ENCODE results near the gene GCK.
"Not testable (repeated sequence)": the region's sequence is repeated elsewhere in the genome, so short reads cannot be mapped to it uniquely, and the experiment has no call there.

GCK gene

GRCh38 chr7:44201813-44202212 is 12.6 kb upstream of the GCK start:
- DNase-seq (ENCODE audit: low read depth in 2 of 2), result no peak

DNA sequence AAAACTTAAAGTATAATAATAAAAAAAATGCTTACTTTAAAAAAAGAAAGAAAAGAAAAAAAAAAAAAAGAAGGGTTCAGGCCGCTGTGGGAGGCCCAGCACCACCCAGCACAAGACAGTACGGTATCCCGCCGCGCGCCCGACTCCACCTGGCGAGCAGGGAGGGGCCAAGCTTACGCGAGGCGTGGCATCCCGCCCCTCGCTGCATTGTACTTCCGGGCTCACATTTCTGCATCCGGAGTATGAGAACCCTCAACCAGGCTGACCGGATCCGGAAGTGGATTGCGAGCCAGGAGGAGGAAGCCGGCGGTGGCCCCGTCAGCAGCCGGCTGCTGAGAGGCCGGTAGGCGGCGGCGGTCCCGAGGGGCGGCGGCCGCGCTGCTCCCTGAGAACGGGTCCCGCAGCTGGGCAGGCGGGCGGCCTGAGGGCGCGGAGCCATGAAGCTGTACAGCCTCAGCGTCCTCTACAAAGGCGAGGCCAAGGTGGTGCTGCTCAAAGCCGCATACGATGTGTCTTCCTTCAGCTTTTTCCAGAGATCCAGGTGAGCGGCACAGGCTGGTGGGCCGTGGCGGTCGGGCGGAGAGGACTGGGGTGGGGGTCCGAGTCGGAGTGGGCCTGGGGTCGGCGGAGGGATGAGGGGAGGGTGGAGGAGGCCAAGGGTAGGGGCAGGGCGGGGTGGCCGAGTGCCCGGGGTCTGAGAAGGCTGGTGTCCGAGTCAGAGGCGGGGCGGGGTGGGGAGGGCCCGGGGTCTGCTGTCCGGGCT is 11.6 kb upstream of the GCK start, which contains the start of gene YKT6:
Gene YKT6 (plus strand): TSS at position 280 of the 763 bp plus-strand sequence. CDS start 158 bp downstream, at position 438.
- peak; percentile 92 to 93 for DNase-seq (ENCODE audit: low read depth in 2 of 2)

DNA sequence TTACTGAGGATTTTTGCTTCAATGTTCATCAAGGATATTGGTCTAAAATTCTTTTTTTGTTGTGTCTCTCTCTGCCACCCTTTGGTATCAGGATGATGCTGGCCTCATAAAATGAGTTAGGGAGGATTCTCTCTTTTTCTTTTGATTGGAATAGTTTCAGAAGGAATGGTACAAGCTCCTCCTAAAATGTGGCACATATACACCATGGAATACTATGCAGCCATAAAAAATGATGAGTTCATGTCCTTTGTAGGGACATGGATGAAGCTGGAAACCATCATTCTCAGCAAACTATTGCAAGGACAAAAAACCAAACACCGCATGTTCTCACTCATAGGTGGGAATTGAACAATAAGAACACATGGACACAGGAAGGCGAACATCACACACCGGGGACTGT is 10.9 kb upstream of the GCK start:
- DNase-seq (ENCODE audit: low read depth in 2 of 2), result not testable (repeated sequence)

DNA sequence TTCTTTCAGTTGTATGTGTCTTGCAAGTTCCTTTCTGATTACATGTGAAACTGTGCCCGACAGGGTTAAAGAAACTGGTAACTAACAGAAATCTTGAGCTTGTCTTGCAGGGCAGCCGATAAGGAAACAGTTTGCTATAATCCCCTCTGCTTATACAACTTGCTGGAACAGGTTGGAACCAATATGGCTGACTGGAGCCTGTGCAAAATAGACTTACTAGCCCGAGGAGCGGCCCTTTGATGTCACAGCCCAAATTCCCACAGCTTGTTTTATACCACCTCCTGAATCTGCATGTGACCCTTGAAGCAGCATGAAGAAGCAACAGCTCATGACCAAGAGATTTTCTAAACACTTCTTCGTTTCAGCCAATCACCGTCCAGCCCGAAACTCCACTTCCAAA is 8.2 kb upstream of the GCK start:
- DNase-seq (ENCODE audit: low read depth in 2 of 2), result no peak

DNA sequence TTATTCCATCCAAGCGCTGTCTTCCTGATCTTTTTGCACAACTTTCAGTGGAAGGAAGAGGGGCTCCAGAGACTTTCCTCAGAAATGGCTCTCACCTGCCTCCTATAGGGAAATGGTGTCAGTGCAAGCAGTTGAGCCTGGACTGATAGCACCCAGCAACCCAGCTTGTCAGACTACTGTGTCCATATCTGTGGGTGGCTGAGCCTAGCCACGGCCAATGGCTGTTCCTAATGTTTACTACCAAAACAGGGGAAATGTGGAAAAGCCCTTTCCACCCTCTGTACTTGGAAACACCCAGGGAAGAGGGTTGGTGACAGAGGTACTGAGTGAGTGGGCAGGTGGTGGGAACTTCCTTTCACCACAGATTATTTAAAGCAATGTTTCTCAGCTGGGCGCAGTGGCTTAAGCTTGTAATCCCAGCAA is 7.2 kb upstream of the GCK start:
- DNase-seq (ENCODE audit: low read depth in 2 of 2), result no peak

- no peak for DNase-seq (ENCODE audit: low read depth in 2 of 2)
These were observed 6.7 kb upstream of the GCK start for GRCh38 chr7:44195889-44196288.

- no peak for DNase-seq (ENCODE audit: low read depth in 2 of 2)
These were observed 5.4 kb upstream of the GCK start for GRCh38 chr7:44194562-44195145.

GRCh38 chr7:44194069-44194468 is 4.8 kb upstream of the GCK start:
- peak; percentile 36 to 42 for DNase-seq (ENCODE audit: low read depth in 2 of 2)

DNA sequence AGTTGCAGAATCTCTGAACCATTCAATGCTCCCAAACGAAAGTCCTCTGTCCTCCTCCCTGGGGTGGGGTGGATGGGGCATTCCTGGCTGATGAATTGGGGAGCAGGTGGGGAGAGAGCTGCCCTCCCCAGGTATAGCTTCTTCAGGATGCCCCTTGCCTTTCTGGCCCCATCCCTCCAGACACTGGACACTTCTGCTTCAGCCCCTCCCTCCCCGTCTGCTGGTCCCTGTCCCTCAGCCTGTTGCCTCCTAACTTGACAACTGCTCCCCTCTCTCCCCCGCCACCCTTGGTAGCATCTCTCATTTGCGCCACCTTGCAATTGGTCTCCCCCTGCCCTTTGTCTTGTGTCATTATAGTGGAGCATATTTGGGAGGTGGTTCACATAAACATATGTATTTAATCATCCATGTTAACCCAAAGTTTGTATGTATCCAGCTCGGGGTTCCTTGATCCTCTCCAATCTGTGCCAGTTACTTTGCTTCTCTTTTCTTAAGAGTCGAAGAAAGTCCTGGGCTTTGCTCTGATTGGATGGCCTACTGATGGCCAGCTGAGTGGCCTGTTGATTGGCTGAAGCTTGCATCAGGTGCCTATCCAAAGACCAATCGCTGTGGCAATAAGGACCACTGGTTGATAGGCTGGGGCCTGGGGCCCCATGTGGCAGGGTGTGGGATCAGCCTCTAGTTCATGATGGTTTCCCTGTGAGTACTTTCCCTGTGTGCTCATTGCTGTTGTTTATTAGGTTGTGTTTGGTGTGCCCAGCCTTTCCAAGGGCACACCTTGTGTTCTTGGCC is 4.0 kb upstream of the GCK start:
- no peak for DNase-seq (ENCODE audit: low read depth in 2 of 2)

DNA sequence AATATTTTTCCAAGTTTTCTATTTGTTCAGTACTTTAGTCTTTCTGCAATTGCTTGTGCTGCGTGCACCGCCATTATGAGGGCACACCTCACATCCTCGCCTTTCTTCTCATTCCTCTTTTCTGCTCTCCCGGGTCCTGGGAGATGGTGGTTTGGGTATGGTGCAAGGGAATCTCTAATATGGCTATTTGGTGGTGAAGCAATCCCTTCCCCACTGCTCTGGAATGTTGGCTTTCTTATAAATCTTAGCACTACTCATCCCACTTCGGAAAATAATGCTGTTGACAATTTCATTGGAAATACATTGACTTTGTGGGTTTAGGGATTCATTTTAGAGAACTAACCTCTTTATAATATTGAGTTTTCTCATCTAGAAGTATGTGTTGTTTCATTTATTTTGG is 1.9 kb upstream of the GCK start:
- no peak for DNase-seq (ENCODE audit: low read depth in 2 of 2)

GRCh38 chr7:44189993-44190872 is 994 bp upstream of the GCK start:
- no peak for DNase-seq (ENCODE audit: low read depth in 2 of 2)

DNA sequence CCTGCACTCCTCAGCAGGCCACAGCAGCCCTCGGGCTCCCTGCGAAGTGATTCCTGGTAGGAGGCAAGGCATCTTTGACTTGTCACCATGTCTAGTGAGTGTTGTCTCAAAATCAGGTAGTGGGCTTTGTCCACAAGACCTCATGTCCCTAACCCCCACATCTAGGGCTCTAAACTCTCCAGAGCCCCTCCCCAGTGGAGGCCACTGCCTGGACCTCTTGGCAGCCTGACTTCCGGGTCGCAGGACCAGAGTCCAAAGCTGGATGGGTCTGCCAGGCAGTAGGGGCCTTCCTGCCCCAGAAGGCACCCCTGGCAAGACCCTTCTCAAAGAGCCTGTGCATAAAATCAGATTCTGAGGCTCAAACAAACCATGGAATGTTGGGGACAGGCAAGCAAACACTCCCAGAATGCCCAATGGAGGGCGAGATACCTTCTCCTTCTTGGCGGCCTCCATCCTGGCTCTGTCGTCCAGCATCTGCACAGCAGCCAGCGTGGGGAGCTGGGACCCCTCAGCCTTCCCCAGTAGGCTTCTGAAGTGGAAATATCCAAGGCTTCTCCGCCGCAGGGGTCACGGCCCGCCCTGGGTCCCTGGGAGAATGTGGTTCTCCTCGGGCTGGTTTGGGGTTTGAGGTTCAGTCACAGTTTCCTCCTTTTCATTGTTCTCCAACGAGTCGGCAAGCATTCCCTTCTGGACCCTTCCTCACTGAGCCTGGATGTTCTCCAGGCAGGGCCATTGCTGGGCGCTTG is 586 bp downstream of the GCK start:
- no peak for DNase-seq (ENCODE audit: low read depth in 2 of 2)

- no peak for DNase-seq (ENCODE audit: low read depth in 2 of 2)
These were observed 1.4 kb downstream of the GCK start for GRCh38 chr7:44187636-44188416.

- no peak for DNase-seq (ENCODE audit: low read depth in 2 of 2)
These were observed 2.5 kb downstream of the GCK start for GRCh38 chr7:44186736-44187135.

- no peak for DNase-seq (ENCODE audit: low read depth in 2 of 2)
These were observed 3.5 kb downstream of the GCK start for GRCh38 chr7:44185729-44186128.

- DNase-seq (ENCODE audit: low read depth in 2 of 2), result no peak
These were observed 4.3 kb downstream of the GCK start for GRCh38 chr7:44184873-44185446.

DNA sequence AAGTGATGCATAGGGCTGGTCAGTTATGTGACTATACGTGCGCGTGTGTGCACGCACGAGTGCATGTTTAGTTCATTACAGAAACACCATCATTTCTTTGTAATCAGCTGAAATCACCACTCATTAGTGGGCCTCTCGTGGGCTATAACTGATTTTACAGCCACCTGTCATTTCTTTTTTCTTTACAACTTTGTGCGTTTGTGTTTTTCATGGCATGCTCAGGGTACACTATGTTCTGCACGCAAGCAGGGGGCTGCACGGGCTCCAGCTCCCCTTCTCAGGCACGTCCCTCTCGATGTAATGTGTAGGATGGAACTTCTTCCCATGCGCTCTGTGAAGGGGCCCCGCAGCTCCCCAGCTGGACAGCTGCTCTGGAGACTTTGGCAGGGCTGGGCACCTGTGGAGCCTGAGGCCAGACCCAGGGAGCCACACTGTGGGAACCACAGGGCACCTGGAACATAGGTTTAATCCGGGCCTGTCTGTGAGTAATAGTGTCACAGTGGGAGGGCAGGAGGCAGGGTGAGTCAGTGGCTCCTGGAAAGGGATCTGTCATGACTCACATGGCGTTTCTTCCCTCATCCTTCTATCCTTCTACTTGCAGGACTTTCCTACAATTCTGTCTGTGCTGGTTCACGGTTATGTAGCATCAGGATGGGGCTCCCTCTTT is 4.9 kb downstream of the GCK start:
- no peak for DNase-seq (ENCODE audit: low read depth in 2 of 2)

- no peak for DNase-seq (ENCODE audit: low read depth in 2 of 2)
These were observed 5.9 kb downstream of the GCK start for GRCh38 chr7:44183386-44183785.

GRCh38 chr7:44182827-44183226 is 6.4 kb downstream of the GCK start:
- no peak for DNase-seq (ENCODE audit: low read depth in 2 of 2)
